ENCODE results near the gene RBM33.
"Not testable (repeated sequence)": the region's sequence is repeated elsewhere in the genome, so short reads cannot be mapped to it uniquely, and the experiment has no call there.

Gene RBM33

GRCh38 chr7:155814316-155815276 lies 170.1 kb downstream of the RBM33 start:
- peaks cover 2% of the 10 kb centered on the region; the same call in 1 of the 2 replicates for H3K4me1 ChIP-seq (ENCODE audit: insufficient read depth, low read length)
- H3K36me3 ChIP-seq (ENCODE audit: insufficient read depth, low read length): no peaks in the 10 kb centered on the region
- no peak overlapping the region for H3K9ac ChIP-seq (ENCODE audit: low read depth, low read length)
- no peaks in the 10 kb centered on the region for H3K9me3 ChIP-seq (ENCODE audit: control insufficient read depth, insufficient read depth, low read length)

GRCh38 chr7:155815332-155816191 lies 171.1 kb downstream of the RBM33 start:
- Histone ChIP-seq H3K9ac (ENCODE audit: low read depth, low read length) (no peak overlapping the region), H3K4me1 (ENCODE audit: insufficient read depth, low read length) (peaks cover 2% of the 10 kb centered on the region; the same call in 1 of the 2 replicates), H3K9me3 (ENCODE audit: control insufficient read depth, insufficient read depth, low read length) (no peaks in the 10 kb centered on the region), H3K36me3 (ENCODE audit: insufficient read depth, low read length) (no peaks in the 10 kb centered on the region)

GRCh38 chr7:155816192-155816508 lies 171.7 kb downstream of the RBM33 start:
- H3K9ac ChIP-seq (ENCODE audit: low read depth, low read length): no peak overlapping the region
- no peaks in the 10 kb centered on the region for H3K9me3 ChIP-seq (ENCODE audit: control insufficient read depth, insufficient read depth, low read length)
- H3K36me3 ChIP-seq (ENCODE audit: insufficient read depth, low read length): no peaks in the 10 kb centered on the region
- no peaks in the 10 kb centered on the region; the same call in 1 of the 2 replicates for H3K4me1 ChIP-seq (ENCODE audit: insufficient read depth, low read length)

GRCh38 chr7:155816996-155817395 lies 172.5 kb downstream of the RBM33 start:
- Histone ChIP-seq H3K4me1 (ENCODE audit: insufficient read depth, low read length) (no peaks in the 10 kb centered on the region), H3K9ac (ENCODE audit: low read depth, low read length) (no peak overlapping the region), H3K9me3 (ENCODE audit: control insufficient read depth, insufficient read depth, low read length) (no peaks in the 10 kb centered on the region), H3K36me3 (ENCODE audit: insufficient read depth, low read length) (no peaks in the 10 kb centered on the region)

- H3K9me3 ChIP-seq (ENCODE audit: control insufficient read depth, insufficient read depth, low read length); H3K9ac ChIP-seq (ENCODE audit: low read depth, low read length); H3K36me3 ChIP-seq (ENCODE audit: insufficient read depth, low read length); H3K4me1 ChIP-seq (ENCODE audit: insufficient read depth, low read length): not testable (repeated sequence)
Observed at GRCh38 chr7:155817515-155817914, 173.1 kb downstream of the RBM33 start.

DNA sequence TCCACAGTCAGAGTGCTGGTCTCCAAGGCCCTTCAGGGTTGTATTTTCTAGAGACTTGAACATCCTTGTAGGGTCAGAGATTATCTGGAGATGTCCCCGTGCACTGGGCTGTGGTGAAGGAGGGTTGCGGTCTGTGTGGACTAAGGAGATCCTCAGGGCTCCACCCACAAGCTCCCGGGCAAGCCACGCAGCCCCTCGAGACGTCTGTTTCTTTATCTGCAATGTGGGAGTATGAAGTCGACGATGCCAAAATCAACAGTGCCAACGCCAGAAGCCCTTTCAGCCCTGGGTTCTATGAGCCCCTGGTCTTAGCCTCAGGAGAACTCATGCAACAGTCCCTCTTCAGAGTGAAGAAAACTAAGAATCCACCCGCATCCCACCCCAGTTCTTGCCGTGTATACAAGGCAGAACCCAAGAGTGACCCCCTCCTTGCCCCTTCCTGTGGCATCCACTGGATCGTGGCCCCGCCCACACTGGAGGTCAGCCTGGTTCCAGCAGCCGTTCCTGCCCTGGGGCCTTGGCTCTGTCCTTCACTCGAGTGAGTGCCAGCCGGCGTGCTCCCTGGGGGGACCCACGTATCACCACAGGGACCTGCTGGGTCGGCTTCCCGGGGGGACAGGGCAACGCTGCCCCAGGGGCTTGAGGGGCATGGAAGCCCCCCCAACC lies 173.8 kb downstream of the RBM33 start:
- no peak overlapping the region for H3K9ac ChIP-seq (ENCODE audit: low read depth, low read length)
- H3K4me1 ChIP-seq (ENCODE audit: insufficient read depth, low read length): no peaks in the 10 kb centered on the region
- no peaks in the 10 kb centered on the region for H3K36me3 ChIP-seq (ENCODE audit: insufficient read depth, low read length)
- H3K9me3 ChIP-seq (ENCODE audit: control insufficient read depth, insufficient read depth, low read length): no peaks in the 10 kb centered on the region

- Histone ChIP-seq H3K4me1 (ENCODE audit: insufficient read depth, low read length) (no peaks in the 10 kb centered on the region), H3K36me3 (ENCODE audit: insufficient read depth, low read length) (no peaks in the 10 kb centered on the region), H3K9me3 (ENCODE audit: control insufficient read depth, insufficient read depth, low read length) (no peaks in the 10 kb centered on the region), H3K9ac (ENCODE audit: low read depth, low read length) (no peak overlapping the region)
Observed at GRCh38 chr7:155818820-155819168, 174.3 kb downstream of the RBM33 start.

DNA sequence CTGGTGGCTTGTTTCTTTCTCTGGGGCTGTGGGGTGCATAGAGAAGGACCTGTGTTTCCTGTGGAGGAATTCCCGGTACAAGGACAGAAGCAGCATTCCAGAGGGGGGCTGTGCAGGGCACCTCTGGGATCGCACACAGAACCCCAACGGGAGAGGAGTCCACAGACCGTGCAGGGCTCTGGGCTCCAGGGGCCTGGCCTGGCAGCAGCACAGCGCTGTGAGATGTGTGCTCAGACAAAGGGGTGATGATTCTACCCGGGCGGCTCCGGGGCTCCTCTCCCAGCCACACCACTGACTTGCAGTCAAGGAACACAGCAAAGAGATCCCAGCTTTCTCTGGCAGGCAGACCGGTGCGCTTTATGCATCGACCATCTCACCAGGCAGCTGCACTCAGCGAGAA lies 174.7 kb downstream of the RBM33 start:
- no peaks in the 10 kb centered on the region for H3K4me1 ChIP-seq (ENCODE audit: insufficient read depth, low read length)
- H3K36me3 ChIP-seq (ENCODE audit: insufficient read depth, low read length): no peaks in the 10 kb centered on the region
- H3K9me3 ChIP-seq (ENCODE audit: control insufficient read depth, insufficient read depth, low read length): no peaks in the 10 kb centered on the region
- no peak overlapping the region for H3K9ac ChIP-seq (ENCODE audit: low read depth, low read length)

- Histone ChIP-seq H3K36me3 (ENCODE audit: insufficient read depth, low read length) (no peaks in the 10 kb centered on the region), H3K9me3 (ENCODE audit: control insufficient read depth, insufficient read depth, low read length) (no peaks in the 10 kb centered on the region), H3K9ac (ENCODE audit: low read depth, low read length) (no peak overlapping the region), H3K4me1 (ENCODE audit: insufficient read depth, low read length) (no peaks in the 10 kb centered on the region)
Observed at GRCh38 chr7:155820246-155820645, 175.8 kb downstream of the RBM33 start.

DNA sequence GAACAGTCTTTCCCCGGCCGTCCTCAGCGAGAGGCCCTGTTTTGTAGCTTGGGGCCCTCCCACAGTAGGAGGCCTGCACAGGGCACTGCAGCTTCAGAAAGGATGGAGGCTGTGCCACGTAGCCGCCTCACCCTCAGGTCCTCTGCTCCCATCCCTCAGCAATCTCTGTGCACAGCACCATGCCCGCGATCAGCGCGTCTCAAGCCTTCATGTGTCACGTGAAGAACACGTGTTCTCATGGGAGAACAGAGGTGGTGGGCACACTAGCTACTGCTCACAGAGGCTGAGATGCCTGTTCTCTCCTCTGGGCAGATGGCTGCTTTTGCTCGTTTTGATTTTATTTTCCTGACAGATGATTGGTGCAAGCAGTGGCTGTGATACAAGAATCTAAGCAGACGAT lies 176.3 kb downstream of the RBM33 start:
- Histone ChIP-seq H3K9ac (ENCODE audit: low read depth, low read length) (no peak overlapping the region), H3K9me3 (ENCODE audit: control insufficient read depth, insufficient read depth, low read length) (no peaks in the 10 kb centered on the region), H3K4me1 (ENCODE audit: insufficient read depth, low read length) (no peaks in the 10 kb centered on the region), H3K36me3 (ENCODE audit: insufficient read depth, low read length) (no peaks in the 10 kb centered on the region)

GRCh38 chr7:155821851-155822250 lies 177.4 kb downstream of the RBM33 start:
- Histone ChIP-seq H3K4me1 (ENCODE audit: insufficient read depth, low read length) (no peaks in the 10 kb centered on the region), H3K36me3 (ENCODE audit: insufficient read depth, low read length) (no peaks in the 10 kb centered on the region), H3K9me3 (ENCODE audit: control insufficient read depth, insufficient read depth, low read length) (no peaks in the 10 kb centered on the region), H3K9ac (ENCODE audit: low read depth, low read length) (no peak overlapping the region)

DNA sequence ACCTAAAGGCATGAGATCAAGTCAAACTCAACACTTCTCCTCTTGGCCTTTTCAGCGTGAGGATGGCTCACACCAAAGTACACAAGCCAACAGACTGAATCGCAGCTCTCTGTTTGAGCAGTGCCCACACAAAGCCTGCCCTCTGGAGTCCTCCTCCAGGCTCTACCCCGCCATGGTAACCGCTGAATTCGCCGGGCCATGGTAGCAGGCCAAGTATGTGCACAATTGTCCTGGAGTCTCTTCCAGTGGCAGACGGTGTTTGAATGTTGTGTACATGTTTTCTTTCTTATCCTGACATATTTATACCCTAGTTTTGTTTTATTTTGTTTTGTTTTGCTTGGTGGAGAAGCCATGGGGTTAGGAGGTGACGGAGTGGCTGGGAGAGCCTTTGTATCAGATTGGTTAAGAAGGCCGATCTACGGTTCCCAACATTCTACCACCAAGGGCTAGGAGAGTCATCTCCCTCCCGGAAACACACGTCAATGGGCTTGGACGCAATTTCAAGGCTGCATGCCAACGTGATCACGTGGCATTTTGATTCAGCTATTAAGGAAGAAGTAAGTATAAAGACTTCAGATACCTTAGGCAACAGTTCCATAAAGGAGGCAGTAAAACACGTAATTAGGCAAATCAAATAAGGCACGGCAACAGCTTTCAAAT lies 179.9 kb downstream of the RBM33 start:
- H3K36me3 ChIP-seq (ENCODE audit: insufficient read depth, low read length): no peaks in the 10 kb centered on the region
- H3K9ac ChIP-seq (ENCODE audit: low read depth, low read length): no peak overlapping the region
- H3K4me1 ChIP-seq (ENCODE audit: insufficient read depth, low read length): no peaks in the 10 kb centered on the region
- H3K9me3 ChIP-seq (ENCODE audit: control insufficient read depth, insufficient read depth, low read length): no peaks in the 10 kb centered on the region

- no peaks in the 10 kb centered on the region for H3K9me3 ChIP-seq (ENCODE audit: control insufficient read depth, insufficient read depth, low read length)
- H3K9ac ChIP-seq (ENCODE audit: low read depth, low read length): no peak overlapping the region
- H3K4me1 ChIP-seq (ENCODE audit: insufficient read depth, low read length): no peaks in the 10 kb centered on the region
- no peaks in the 10 kb centered on the region for H3K36me3 ChIP-seq (ENCODE audit: insufficient read depth, low read length)
Observed at GRCh38 chr7:155825336-155825735, 180.9 kb downstream of the RBM33 start.

DNA sequence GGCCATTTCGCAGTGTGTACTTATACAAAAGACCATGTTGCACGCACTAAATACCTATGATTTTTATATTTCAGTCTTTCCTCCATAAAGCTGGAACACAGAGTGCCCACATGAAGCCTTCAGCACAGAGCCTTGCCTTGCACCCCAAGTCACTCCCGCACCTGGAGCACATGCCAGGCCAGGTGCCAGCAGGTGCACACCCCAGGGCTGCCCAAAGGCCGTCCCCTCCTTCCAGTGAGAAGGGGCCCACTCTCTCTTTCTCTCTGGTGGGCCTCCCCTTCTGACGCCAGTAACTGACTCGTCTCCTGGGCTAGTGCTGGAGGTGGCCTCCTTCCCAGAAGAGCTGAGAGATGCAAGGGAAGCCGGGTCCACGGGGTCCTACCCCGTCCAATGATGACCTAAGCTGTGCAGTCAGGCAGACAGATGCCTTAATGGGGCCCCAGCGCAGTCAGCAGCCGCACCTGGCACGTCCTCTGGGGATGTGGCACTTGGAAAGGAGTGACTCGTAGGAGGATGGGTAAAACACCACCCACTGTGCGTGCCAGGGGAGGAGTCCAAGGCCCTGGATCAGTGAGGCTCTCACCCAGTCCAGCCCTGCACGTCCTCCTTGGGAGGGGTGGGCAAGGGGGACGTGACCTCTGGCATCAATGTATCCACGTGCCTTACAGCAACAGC lies 185.5 kb downstream of the RBM33 start:
- no peaks in the 10 kb centered on the region for H3K36me3 ChIP-seq (ENCODE audit: insufficient read depth, low read length)
- no peaks in the 10 kb centered on the region for H3K4me1 ChIP-seq (ENCODE audit: insufficient read depth, low read length)
- no peaks in the 10 kb centered on the region for H3K9me3 ChIP-seq (ENCODE audit: control insufficient read depth, insufficient read depth, low read length)
- no peak overlapping the region for H3K9ac ChIP-seq (ENCODE audit: low read depth, low read length)

All from ES-I3 (cell line).